Kidney (tissue), 14 donors: ENCODE results near the gene IMPA2. TPM values are rescaled to one million over a fixed set of nuclear protein-coding genes. Genes with fewer than 3 reads are reported as not detected.

Source experiments
- DNase-seq, 5 donors: peaks; one replicate each; pipeline ENCODE4 v3.0.0-alpha.2; 2013 to 2020
- FAIRE-seq: peaks from 2 replicates; lab custom pipeline; 2012; peaks lifted over from hg19 to GRCh38; lab: Jason Lieb, UNC
- H3K27ac ChIP-seq, 2 donors: one replicate each; pipeline ENCODE4 v1.7.0; 2013; ENCODE audit warnings: low read depth in 2 of 2, low read length in 2 of 2, inconsistent platforms in 1 of 2
- H3K27me3 ChIP-seq: one replicate; pipeline ENCODE4 v1.7.1; 2013; ENCODE audit warnings: low read length, inconsistent platforms; ENCODE audit not compliant: control insufficient read depth, insufficient read depth
- H3K36me3 ChIP-seq, 3 donors: one replicate each; pipeline versions ENCODE4 v1.7.0 to v1.7.1; 2013; ENCODE audit warnings: low read length in 3 of 3, control low read depth in 1 of 3, inconsistent platforms in 1 of 3; ENCODE audit not compliant: insufficient read depth in 3 of 3, control insufficient read depth in 2 of 3
- H3K4me1 ChIP-seq, 3 donors: one replicate each; pipeline versions ENCODE4 v1.7.0 to v1.7.1; 2013; ENCODE audit warnings: low read length in 3 of 3, inconsistent platforms in 1 of 3, low read depth in 1 of 3; ENCODE audit not compliant: control insufficient read depth in 2 of 3, insufficient read depth in 2 of 3
- H3K4me3 ChIP-seq, 3 donors: one replicate each; pipeline versions ENCODE4 v1.7.0 to v1.8.1; 2013; ENCODE audit warnings: low read length in 3 of 3, control low read depth in 1 of 3, inconsistent platforms in 1 of 3
- H3K9ac ChIP-seq, 3 donors: one replicate each; pipeline versions ENCODE4 v1.7.0 to v1.7.1; 2013; ENCODE audit warnings: low read length in 3 of 3, control low read depth in 1 of 3, inconsistent platforms in 1 of 3
- H3K9me3 ChIP-seq, 3 donors: one replicate each; pipeline versions ENCODE4 v1.7.0 to v1.7.1; 2013; ENCODE audit warnings: low read length in 3 of 3, control low read depth in 1 of 3, inconsistent platforms in 1 of 3; ENCODE audit not compliant: control insufficient read depth in 2 of 3, insufficient read depth in 1 of 3
- CTCF ChIP-seq: IDR thresholded peaks from 3 replicates; pipeline ENCODE4 v1.5.1; 2012; ENCODE audit warnings: mild to moderate bottlenecking, moderate library complexity, borderline replicate concordance; ENCODE audit not compliant: insufficient read depth; ENCODE audit errors: extremely low read depth
- intact Hi-C: fragments of 100-400 bp; cut with DNase I; formaldehyde crosslinking; loops from one replicate; pipeline ENCODE4 v1.11.1; 2022
- polyA plus RNA-seq: library from polyadenylated mRNA; stranded (reverse); fragments of 350-450 nt; fragmentation: Illumina TruSeq; extraction: RNeasy Lipid Tissue Mini Kit (QIAGEN cat#74804); gene quantifications from one replicate; pipeline ENCODE4 v1.2.3, GENCODE V29; 2014; ENCODE audit warnings: low read depth, low replicate concordance; ENCODE audit not compliant: insufficient read depth
- total RNA-seq: library from RNA; stranded (reverse); fragmentation: NEBNext Ultra II Directional; extraction: Animal tissue kit (Norgen Biotek cat#: 25700); gene quantifications from one replicate; pipeline ENCODE4 v1.2.1, GENCODE V29; 2021
- donor health status: control.
- donor health status: control.
- donor health status: control.
- donor health status: control.
- donor health status: control.
- donor health status: DM: yes; HTN: yes; CAD: no.
- donor health status: Normal renal cell carcinoma (clear cell type).

IMPA2 gene
- total and polyA plus RNA-seq, 2 donors from 2014 or later, result 157 to 348 TPM

DNA sequence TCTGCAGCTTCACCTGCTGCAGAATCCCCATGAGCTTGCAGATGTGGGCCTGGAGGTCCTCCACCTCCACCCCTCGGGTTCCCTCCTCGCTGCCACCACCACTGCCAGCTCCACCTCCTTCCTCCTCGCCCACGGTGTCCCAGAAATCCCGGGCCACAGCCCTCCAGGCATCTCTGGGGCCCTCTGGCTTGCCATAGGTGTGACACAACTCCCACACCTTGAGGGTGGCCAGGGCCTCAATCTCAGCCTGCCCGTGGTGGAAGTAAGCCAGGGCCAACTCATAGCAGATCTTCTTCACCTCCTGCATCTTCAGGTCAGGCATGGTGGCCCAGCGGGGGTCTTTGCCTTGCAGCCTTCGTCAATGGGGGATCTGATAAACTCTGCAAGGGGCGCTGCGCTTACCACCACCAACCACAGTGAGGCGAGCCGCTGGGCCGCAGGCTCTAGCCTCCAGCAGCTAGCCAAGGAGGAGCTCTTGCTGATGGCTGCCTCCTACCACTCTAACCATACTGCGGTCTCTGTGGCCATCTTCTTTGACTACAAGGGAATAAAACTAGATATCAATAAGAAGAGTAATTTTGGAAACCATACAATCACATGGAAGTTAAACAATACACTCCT, 76.2 kb downstream of the IMPA2 start:
- no peaks in the 10 kb centered on the region for H3K9me3 ChIP-seq
- no peak for DNase-seq
- no peak for FAIRE-seq
- H3K27me3 ChIP-seq, result no peaks in the 10 kb centered on the region
- H3K9ac ChIP-seq, result no peak overlapping the region
- no peak overlapping the region for H3K4me3 ChIP-seq
- H3K36me3 ChIP-seq, result no peaks in the 10 kb centered on the region
- intact Hi-C loops, result no loop called here
- H3K27ac ChIP-seq, result no peak overlapping the region
- no peaks in the 10 kb centered on the region for H3K4me1 ChIP-seq
- TF ChIP-seq CTCF, result no peak

- no peaks in the 10 kb centered on the region for H3K27me3 ChIP-seq
- no peaks in the 10 kb centered on the region for H3K9me3 ChIP-seq
- no peak for FAIRE-seq
- no peak overlapping the region for H3K9ac ChIP-seq
- H3K27ac ChIP-seq, result no peak overlapping the region
- no peaks in the 10 kb centered on the region for H3K4me1 ChIP-seq
- TF ChIP-seq CTCF, result no peak
- no peaks in the 10 kb centered on the region for H3K36me3 ChIP-seq
- no peak overlapping the region for H3K4me3 ChIP-seq
- no peak for DNase-seq
- intact Hi-C loops, result no loop called here
Observed at GRCh38 chr18:12059334-12060181, 78.3 kb downstream of the IMPA2 start.

- no peaks in the 10 kb centered on the region for H3K9me3 ChIP-seq
- DNase-seq, result no peak
- no peaks in the 10 kb centered on the region for H3K4me1 ChIP-seq
- H3K27ac ChIP-seq, result no peak overlapping the region
- H3K27me3 ChIP-seq, result no peaks in the 10 kb centered on the region
- intact Hi-C loops, result no loop called here
- no peaks in the 10 kb centered on the region for H3K36me3 ChIP-seq
- no peak overlapping the region for H3K4me3 ChIP-seq
- FAIRE-seq, result no peak
- no peak overlapping the region for H3K9ac ChIP-seq
- no peak for TF ChIP-seq CTCF
Observed at GRCh38 chr18:12060182-12060870, 79.0 kb downstream of the IMPA2 start.
